Measurements from ENCODE around the gene GAB2.

GRCh38 chr11:78170874-78171549, 246.6 kb downstream of the GAB2 start:
- TF ChIP-seq TBL1XR1 (IDR thresholded peaks at IDR 0.05; ENCODE audit: low read depth, low read length) (no peak), POLR2AphosphoS5 (IDR thresholded peaks at IDR 0.05; ENCODE audit: low read length) (no peak), KDM1A (IDR thresholded peaks at IDR 0.05; ENCODE audit: borderline replicate concordance) (no peak), CTCF (IDR thresholded peaks at IDR 0.05 in 2 of 3, conservative IDR thresholded peaks at IDR 0.05 in 1 of 3; ENCODE audit: control insufficient read depth in 2 of 3, extremely low read depth in 1 of 3, insufficient read depth in 1 of 3, low read depth in 3 of 3, low read length in 3 of 3) (no peak), CEBPB (IDR thresholded peaks at IDR 0.05; ENCODE audit: borderline replicate concordance in 1 of 2, low read depth in 2 of 2, low read length in 2 of 2) (no peak), BHLHE40 (IDR thresholded peaks at IDR 0.05; ENCODE audit: borderline replicate concordance in 1 of 2, low read depth in 2 of 2, low read length in 1 of 2) (no peak), USF2 (IDR thresholded peaks at IDR 0.05; ENCODE audit: borderline replicate concordance, low read depth, low read length) (no peak), POLR2A (IDR thresholded peaks at IDR 0.05; ENCODE audit: low read depth, low read length) (no peak), NFYB (IDR thresholded peaks at IDR 0.05; ENCODE audit: insufficient read depth, low read depth, low read length) (no peak), YY1 (IDR thresholded peaks at IDR 0.05; ENCODE audit: low read depth, low read length) (no peak), BCL11A (IDR thresholded peaks at IDR 0.05; ENCODE audit: low read depth, low read length) (no peak), ZBTB40 (IDR thresholded peaks at IDR 0.05; ENCODE audit: borderline replicate concordance) (no peak)
